ENCODE measurements around the gene ASB3.
"Not testable (repeated sequence)": the region's sequence is repeated elsewhere in the genome, so short reads cannot be mapped to it uniquely, and the experiment has no call there.

The ASB3 gene

GRCh38 chr2:53672881-53673522, 113.8 kb downstream of the ASB3 start:
- H3K4me1 ChIP-seq (ENCODE audit: low read length) = no peaks in the 10 kb centered on the region
- H3K79me2 ChIP-seq (ENCODE audit: low read length) = no peaks in the 10 kb centered on the region
- H2AFZ ChIP-seq (ENCODE audit: low read depth, low read length) = no peak overlapping the region
- H3K4me2 ChIP-seq (ENCODE audit: low read length) = no peak overlapping the region
- TF ChIP-seq CTCF (IDR thresholded peaks at IDR 0.05; ENCODE audit: low read depth, low read length) (no peak), EZH2phosphoT487 (IDR thresholded peaks at IDR 0.05; ENCODE audit: low read depth) (no peak)
- no peaks in the 10 kb centered on the region for H3K9me3 ChIP-seq (ENCODE audit: insufficient read depth, low read length)
- no peaks in the 10 kb centered on the region for H3K27me3 ChIP-seq (ENCODE audit: low read depth, low read length)
- H3K27ac ChIP-seq (ENCODE audit: low read length) = no peak overlapping the region
- H3K4me3 ChIP-seq (ENCODE audit: low read length) = no peak overlapping the region
- no peaks in the 10 kb centered on the region for H4K20me1 ChIP-seq (ENCODE audit: insufficient read depth, low read length)
- no peak overlapping the region for H3K9ac ChIP-seq (ENCODE audit: low read length)
- no peaks in the 10 kb centered on the region for H3K36me3 ChIP-seq (replicated peaks; ENCODE audit: low read depth, low read length)

- H3K4me3 ChIP-seq (ENCODE audit: low read length) = no peak overlapping the region
Observed at GRCh38 chr2:53670331-53670730, 116.4 kb downstream of the ASB3 start.

GRCh38 chr2:53668624-53669026, 118.1 kb downstream of the ASB3 start:
- no peaks in the 10 kb centered on the region for H3K79me2 ChIP-seq (ENCODE audit: low read length)
- no peaks in the 10 kb centered on the region for H4K20me1 ChIP-seq (ENCODE audit: insufficient read depth, low read length)
- no peaks in the 10 kb centered on the region for H3K4me1 ChIP-seq (ENCODE audit: low read length)
- no peak overlapping the region for H3K27ac ChIP-seq (ENCODE audit: low read length)
- no peaks in the 10 kb centered on the region for H3K9me3 ChIP-seq (ENCODE audit: insufficient read depth, low read length)
- H2AFZ ChIP-seq (ENCODE audit: low read depth, low read length) = no peak overlapping the region
- no peaks in the 10 kb centered on the region for H3K27me3 ChIP-seq (ENCODE audit: low read depth, low read length)
- TF ChIP-seq CTCF (IDR thresholded peaks at IDR 0.05; ENCODE audit: low read depth, low read length) = no peak
- no peak for TF ChIP-seq EZH2phosphoT487 (IDR thresholded peaks at IDR 0.05; ENCODE audit: low read depth)
- no peak overlapping the region for H3K9ac ChIP-seq (ENCODE audit: low read length)
- H3K4me3 ChIP-seq (ENCODE audit: low read length) = no peak overlapping the region
- H3K4me2 ChIP-seq (ENCODE audit: low read length) = no peak overlapping the region
- H3K36me3 ChIP-seq (replicated peaks; ENCODE audit: low read depth, low read length) = no peaks in the 10 kb centered on the region

More at GRCh38 chr2:53670331-53670730, 116.4 kb downstream of the ASB3 start:
- H3K36me3 ChIP-seq (replicated peaks; ENCODE audit: low read depth, low read length) = no peaks in the 10 kb centered on the region
- no peaks in the 10 kb centered on the region for H3K79me2 ChIP-seq (ENCODE audit: low read length)
- no peaks in the 10 kb centered on the region for H4K20me1 ChIP-seq (ENCODE audit: insufficient read depth, low read length)
- H3K27me3 ChIP-seq (ENCODE audit: low read depth, low read length) = no peaks in the 10 kb centered on the region
- H3K4me1 ChIP-seq (ENCODE audit: low read length) = no peaks in the 10 kb centered on the region
- H2AFZ ChIP-seq (ENCODE audit: low read depth, low read length) = no peak overlapping the region
- no peak for TF ChIP-seq CTCF (IDR thresholded peaks at IDR 0.05; ENCODE audit: low read depth, low read length)
- TF ChIP-seq EZH2phosphoT487 (IDR thresholded peaks at IDR 0.05; ENCODE audit: low read depth) = no peak
- no peak overlapping the region for H3K9ac ChIP-seq (ENCODE audit: low read length)
- no peak overlapping the region for H3K4me2 ChIP-seq (ENCODE audit: low read length)
- H3K27ac ChIP-seq (ENCODE audit: low read length) = no peak overlapping the region
- H3K9me3 ChIP-seq (ENCODE audit: insufficient read depth, low read length) = no peaks in the 10 kb centered on the region

GRCh38 chr2:53667130-53667529, 119.6 kb downstream of the ASB3 start:
- not testable (repeated sequence) for H3K79me2 ChIP-seq (ENCODE audit: low read length); H3K4me3 ChIP-seq (ENCODE audit: low read length); H3K9me3 ChIP-seq (ENCODE audit: insufficient read depth, low read length); H3K4me1 ChIP-seq (ENCODE audit: low read length); H3K9ac ChIP-seq (ENCODE audit: low read length); H3K27me3 ChIP-seq (ENCODE audit: low read depth, low read length); H3K27ac ChIP-seq (ENCODE audit: low read length); H4K20me1 ChIP-seq (ENCODE audit: insufficient read depth, low read length); H3K36me3 ChIP-seq (replicated peaks; ENCODE audit: low read depth, low read length); H2AFZ ChIP-seq (ENCODE audit: low read depth, low read length); H3K4me2 ChIP-seq (ENCODE audit: low read length)

Measured in OCI-LY3 (cell line).